Panc1 (cell line): ENCODE data around the gene MEGF11. TPM values are rescaled to one million over a fixed set of nuclear protein-coding genes. Genes with fewer than 3 reads are reported as not detected.

Source experiments
- ATAC-seq: fragments of 200-7000 bp; cut with Tn5 transposase; 2 replicates; pipeline ENCODE4 v1.9.1; 2020; ENCODE audit warnings: mild to moderate bottlenecking, moderate library complexity
- BruUV-seq: library from RNA; stranded (reverse); fragments of 400-500 nt; replicated peaks from 2 replicates; lab custom pipeline; 2021; lab: Mats Ljungman, UMichigan
- CTCF ChIA-PET: fragments of 300-600 bp; sonication (Branson Sonifier 250); formaldehyde crosslinking; loops from one replicate; lab custom pipeline; 2022; ENCODE audit warnings: antibody characterized with exemption; lab: Charles Lee
- POLR2A ChIA-PET: fragments of 300-600 bp; sonication (Branson Sonifier 250); formaldehyde crosslinking; loops from one replicate; lab custom pipeline; 2022; ENCODE audit warnings: antibody characterized with exemption; lab: Charles Lee
- DNase-seq: peaks from one replicate; pipeline ENCODE4 v3.0.0-alpha.2; 2010; ENCODE audit warnings: low read depth, low spot score
- H3K27ac ChIP-seq: 2 replicates; pipeline ENCODE4 v1.5.1; 2011; ENCODE audit warnings: mild to moderate bottlenecking, low read length, inconsistent platforms
- H3K27me3 ChIP-seq: fragments of 200-500 bp; sonication (Bioruptor generic); 2 replicates; pipeline ENCODE4 v1.6.0; 2014; ENCODE audit warnings: low read length, inconsistent platforms; ENCODE audit not compliant: control insufficient read depth, insufficient read depth
- H3K36me3 ChIP-seq: fragments of 200-500 bp; sonication (Bioruptor generic); 2 replicates; pipeline ENCODE4 v1.5.1; 2014; ENCODE audit warnings: inconsistent platforms, mild to moderate bottlenecking, low read length, moderate library complexity; ENCODE audit not compliant: control insufficient read depth, insufficient read depth
- H3K4me1 ChIP-seq: 2 replicates; pipeline ENCODE4 v1.5.1; 2011; ENCODE audit warnings: inconsistent platforms, mild to moderate bottlenecking, low read length, moderate library complexity; ENCODE audit not compliant: control insufficient read depth, insufficient read depth
- H3K4me3 ChIP-seq, 2 experiments: 2 replicates each; pipeline ENCODE4 v1.5.1; 2011 to 2012; ENCODE audit warnings: low read depth in 2 of 2, low read length in 2 of 2, mild to moderate bottlenecking in 2 of 2, inconsistent platforms in 1 of 2, moderate library complexity in 1 of 2
- H3K9me3 ChIP-seq: fragments of 200-500 bp; sonication (Bioruptor generic); 2 replicates; pipeline ENCODE4 v1.5.1; 2014; ENCODE audit warnings: low read depth, mild to moderate bottlenecking, inconsistent platforms, low read length, moderate library complexity; ENCODE audit not compliant: control insufficient read depth, insufficient read depth
- POLR2AphosphoS5 ChIP-seq: IDR thresholded peaks from 2 replicates; pipeline ENCODE4 v1.6.1; 2012; ENCODE audit warnings: mild to moderate bottlenecking, low read depth, low read length, moderate library complexity
- SIN3A ChIP-seq: IDR thresholded peaks from 2 replicates; pipeline ENCODE4 v1.6.1; 2012; ENCODE audit warnings: low read depth, mild to moderate bottlenecking, low read length, moderate library complexity, borderline replicate concordance; ENCODE audit not compliant: insufficient read depth
- TCF7L2 ChIP-seq: IDR thresholded peaks from 2 replicates; pipeline ENCODE4 v1.6.1; 2011; ENCODE audit warnings: mild to moderate bottlenecking, low read depth, low read length, inconsistent platforms
- in situ Hi-C: cut with HindIII; loops from 2 replicates; pipeline ENCODE4 v1.10.0; 2016; ENCODE audit warnings: low sequenced_read_pairs, low pct_unique_long_range_greater_than_20kb
- intact Hi-C: fragments of 100-400 bp; cut with micrococcal nuclease; formaldehyde crosslinking; loops from one replicate; pipeline ENCODE4 v1.10.0; 2022; ENCODE audit not compliant: unreplicated experiment
- total RNA-seq: library from RNA; stranded (reverse); gene quantifications from one replicate; pipeline ENCODE4 v1.2.1, GENCODE V29; 2021; ENCODE audit not compliant: unreplicated experiment
- TF ChIP-seq, protein P1 (sequence below): fragments of 450-650 bp; IDR thresholded peaks from 2 replicates; pipeline ENCODE4 v1.5.1; 2017; ENCODE audit warnings: mild to moderate bottlenecking
- TF ChIP-seq, protein P2 (sequence below), 2 experiments: IDR thresholded peaks; 2 replicates each; pipeline ENCODE4 v1.6.1; 2011 to 2012; ENCODE audit warnings: low read depth in 2 of 2, control low read depth in 1 of 2, low read length in 1 of 2, mild to moderate bottlenecking in 1 of 2, moderate library complexity in 1 of 2; ENCODE audit not compliant: insufficient read depth in 1 of 2

Gene MEGF11
- total RNA-seq, 1 experiment from 2014 or later, result 0.95 TPM

DNA sequence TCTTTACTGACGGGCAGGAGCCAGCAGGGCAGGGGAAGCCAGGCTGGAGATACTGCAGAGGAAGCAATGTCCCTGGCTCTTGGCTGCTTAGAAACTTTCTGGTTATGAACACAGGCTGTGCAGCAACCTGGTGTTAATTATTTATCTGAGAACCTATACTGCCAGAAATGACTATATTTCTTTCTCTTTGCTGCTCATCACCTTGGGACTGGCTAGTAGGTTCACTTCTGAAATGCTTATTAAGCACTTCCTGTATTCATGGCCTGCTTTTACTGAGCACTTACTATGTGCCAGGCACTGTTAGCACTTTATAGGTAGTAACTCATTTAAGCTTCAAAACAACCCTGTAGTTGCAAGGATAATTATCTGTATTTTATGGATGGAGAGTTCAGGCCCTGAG, 326.7 kb downstream of the MEGF11 start:
- H3K9me3 ChIP-seq, result no peaks in the 10 kb centered on the region
- no peak overlapping the region for H3K4me3 ChIP-seq
- no peak for TF ChIP-seq POLR2AphosphoS5
- TF ChIP-seq, protein P1, sequence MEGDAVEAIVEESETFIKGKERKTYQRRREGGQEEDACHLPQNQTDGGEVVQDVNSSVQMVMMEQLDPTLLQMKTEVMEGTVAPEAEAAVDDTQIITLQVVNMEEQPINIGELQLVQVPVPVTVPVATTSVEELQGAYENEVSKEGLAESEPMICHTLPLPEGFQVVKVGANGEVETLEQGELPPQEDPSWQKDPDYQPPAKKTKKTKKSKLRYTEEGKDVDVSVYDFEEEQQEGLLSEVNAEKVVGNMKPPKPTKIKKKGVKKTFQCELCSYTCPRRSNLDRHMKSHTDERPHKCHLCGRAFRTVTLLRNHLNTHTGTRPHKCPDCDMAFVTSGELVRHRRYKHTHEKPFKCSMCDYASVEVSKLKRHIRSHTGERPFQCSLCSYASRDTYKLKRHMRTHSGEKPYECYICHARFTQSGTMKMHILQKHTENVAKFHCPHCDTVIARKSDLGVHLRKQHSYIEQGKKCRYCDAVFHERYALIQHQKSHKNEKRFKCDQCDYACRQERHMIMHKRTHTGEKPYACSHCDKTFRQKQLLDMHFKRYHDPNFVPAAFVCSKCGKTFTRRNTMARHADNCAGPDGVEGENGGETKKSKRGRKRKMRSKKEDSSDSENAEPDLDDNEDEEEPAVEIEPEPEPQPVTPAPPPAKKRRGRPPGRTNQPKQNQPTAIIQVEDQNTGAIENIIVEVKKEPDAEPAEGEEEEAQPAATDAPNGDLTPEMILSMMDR, result no peak
- TF ChIP-seq, protein P2, sequence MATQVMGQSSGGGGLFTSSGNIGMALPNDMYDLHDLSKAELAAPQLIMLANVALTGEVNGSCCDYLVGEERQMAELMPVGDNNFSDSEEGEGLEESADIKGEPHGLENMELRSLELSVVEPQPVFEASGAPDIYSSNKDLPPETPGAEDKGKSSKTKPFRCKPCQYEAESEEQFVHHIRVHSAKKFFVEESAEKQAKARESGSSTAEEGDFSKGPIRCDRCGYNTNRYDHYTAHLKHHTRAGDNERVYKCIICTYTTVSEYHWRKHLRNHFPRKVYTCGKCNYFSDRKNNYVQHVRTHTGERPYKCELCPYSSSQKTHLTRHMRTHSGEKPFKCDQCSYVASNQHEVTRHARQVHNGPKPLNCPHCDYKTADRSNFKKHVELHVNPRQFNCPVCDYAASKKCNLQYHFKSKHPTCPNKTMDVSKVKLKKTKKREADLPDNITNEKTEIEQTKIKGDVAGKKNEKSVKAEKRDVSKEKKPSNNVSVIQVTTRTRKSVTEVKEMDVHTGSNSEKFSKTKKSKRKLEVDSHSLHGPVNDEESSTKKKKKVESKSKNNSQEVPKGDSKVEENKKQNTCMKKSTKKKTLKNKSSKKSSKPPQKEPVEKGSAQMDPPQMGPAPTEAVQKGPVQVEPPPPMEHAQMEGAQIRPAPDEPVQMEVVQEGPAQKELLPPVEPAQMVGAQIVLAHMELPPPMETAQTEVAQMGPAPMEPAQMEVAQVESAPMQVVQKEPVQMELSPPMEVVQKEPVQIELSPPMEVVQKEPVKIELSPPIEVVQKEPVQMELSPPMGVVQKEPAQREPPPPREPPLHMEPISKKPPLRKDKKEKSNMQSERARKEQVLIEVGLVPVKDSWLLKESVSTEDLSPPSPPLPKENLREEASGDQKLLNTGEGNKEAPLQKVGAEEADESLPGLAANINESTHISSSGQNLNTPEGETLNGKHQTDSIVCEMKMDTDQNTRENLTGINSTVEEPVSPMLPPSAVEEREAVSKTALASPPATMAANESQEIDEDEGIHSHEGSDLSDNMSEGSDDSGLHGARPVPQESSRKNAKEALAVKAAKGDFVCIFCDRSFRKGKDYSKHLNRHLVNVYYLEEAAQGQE (IDR thresholded peaks at IDR 0.05; ENCODE audit: insufficient read depth in 1 of 2, low read depth in 2 of 2, low read length in 1 of 2), result no peak
- no peak for TF ChIP-seq TCF7L2
- TF ChIP-seq SIN3A, result no peak
- intact Hi-C loops, result no loop called here
- ATAC-seq (no peak), DNase-seq (no peak)
- BruUV-seq, result no TSS peak
- no peak overlapping the region for H3K27ac ChIP-seq
- H3K36me3 ChIP-seq, result no peaks in the 10 kb centered on the region
- CTCF ChIA-PET, result no interaction called here
- H3K27me3 ChIP-seq, result no peaks in the 10 kb centered on the region
- POLR2A ChIA-PET, result no interaction called here
- H3K4me1 ChIP-seq, result no peaks in the 10 kb centered on the region
- in situ Hi-C loops, result no loop called here

DNA sequence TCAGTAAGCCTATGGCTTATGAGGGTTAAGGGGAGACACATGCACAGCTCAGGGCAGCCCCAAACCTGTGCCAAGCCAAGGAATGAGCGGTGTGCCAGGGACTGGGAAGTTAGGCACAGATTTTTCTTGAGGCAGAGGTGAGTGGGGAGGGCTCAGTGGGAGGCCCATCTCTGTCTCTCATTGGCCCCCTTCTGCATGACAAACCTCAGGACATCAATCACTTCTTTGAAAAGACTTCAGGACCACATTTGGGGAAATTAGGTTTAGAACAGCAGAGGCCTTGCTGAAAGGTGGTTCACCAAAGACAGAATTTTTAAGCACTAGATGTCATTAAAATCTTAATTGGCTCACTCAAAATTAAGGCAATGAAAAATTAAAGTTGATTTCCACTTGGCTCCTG, 327.1 kb downstream of the MEGF11 start:
- BruUV-seq, result no TSS peak
- ATAC-seq, result no peak
- ChIA-PET POLR2A (no interaction called here), CTCF (no interaction called here)
- TF ChIP-seq POLR2AphosphoS5 (no peak), SIN3A (no peak), TCF7L2 (no peak)
- TF ChIP-seq, protein P1, result no peak
- TF ChIP-seq, protein P2 (IDR thresholded peaks at IDR 0.05; ENCODE audit: insufficient read depth in 1 of 2, low read depth in 2 of 2, low read length in 1 of 2), result no peak
- DNase-seq, result no peak
- Histone ChIP-seq H3K4me1 (no peaks in the 10 kb centered on the region), H3K4me3 (no peak overlapping the region), H3K27ac (no peak overlapping the region), H3K36me3 (no peaks in the 10 kb centered on the region), H3K9me3 (no peaks in the 10 kb centered on the region), H3K27me3 (no peaks in the 10 kb centered on the region)
- intact Hi-C loops, result no loop called here
- in situ Hi-C loops, result no loop called here
